ENCODE results near the gene KCNJ10. TPM values are rescaled to one million over a fixed set of nuclear protein-coding genes. Genes with fewer than 3 reads are reported as not detected.

KCNJ10 gene
- total RNA-seq, 6 experiments from 2014 or later = 0.23 to 3.1 (median 0.31) TPM; not detected in 1

GRCh38 chr1:160097151-160097910 lies 27.4 kb upstream of the KCNJ10 start:
- Histone ChIP-seq H3K27ac (peak overlapping the region; percentile 67 to 86 (median 70)), H3K4me1 (peaks cover 0 to 74% (median 28%) of the 10 kb centered on the region in 4 donors), H3K9me3 (no peaks in the 10 kb centered on the region), H3K4me3 (peak overlapping the region; percentile 72 to 81 (median 74)), H3K36me3 (peaks cover 0 to 5% (median 1%) of the 10 kb centered on the region in 4 donors), H3K27me3 (no peaks in the 10 kb centered on the region)
- ATAC-seq (no peak), DNase-seq (no peak)
- WGBS (ENCODE audit: insufficient coverage, low coverage, low lambda C conversion rate, missing lambda C conversion rate) = 43% methylated on average over 4 of the region's 5 CpGs
- intact Hi-C loops (cut with DNase I) = no loop called here
- TF ChIP-seq POLR2A (IDR thresholded peaks at IDR 0.05) (peak; percentile 6), CTCF (IDR thresholded peaks at IDR 0.05) (no peak)

GRCh38 chr1:160096274-160097116 lies 26.5 kb upstream of the KCNJ10 start:
- ATAC-seq (peak in 3 of 4 donors; percentile 8 to 32 (median 19)), DNase-seq (peak; percentile 56 to 79 (median 76))
- Histone ChIP-seq H3K27me3 (no peaks in the 10 kb centered on the region), H3K4me1 (peaks cover 0 to 75% (median 28%) of the 10 kb centered on the region in 4 donors), H3K4me3 (peak overlapping the region in 2 of 3 donors; percentile 74 to 81), H3K27ac (peak overlapping the region; percentile 67 to 86 (median 70)), H3K9me3 (no peaks in the 10 kb centered on the region), H3K36me3 (peaks cover 0 to 13% (median 5%) of the 10 kb centered on the region in 4 donors)
- WGBS (ENCODE audit: insufficient coverage, low coverage, low lambda C conversion rate, missing lambda C conversion rate) = 16% methylated on average over 2 of the region's 4 CpGs
- TF ChIP-seq CTCF (IDR thresholded peaks at IDR 0.05) = no peak
- peak; percentile 46 for TF ChIP-seq POLR2A (IDR thresholded peaks at IDR 0.05)
- intact Hi-C loops (cut with DNase I) = no loop called here

- no peaks in the 10 kb centered on the region for H3K9me3 ChIP-seq
- 50% methylated on average over 2 of the region's 4 CpGs for WGBS (ENCODE audit: insufficient coverage, low coverage, low lambda C conversion rate, missing lambda C conversion rate)
- no peak overlapping the region for H3K4me3 ChIP-seq
- no peak for TF ChIP-seq POLR2A (IDR thresholded peaks at IDR 0.05)
- TF ChIP-seq CTCF (IDR thresholded peaks at IDR 0.05) = no peak
- H3K4me1 ChIP-seq = peaks cover 0 to 65% (median 28%) of the 10 kb centered on the region in 4 donors
- peak overlapping the region; percentile 67 to 86 (median 70) for H3K27ac ChIP-seq
- intact Hi-C loops (cut with DNase I) = no loop called here
- peaks cover 0 to 14% (median 6%) of the 10 kb centered on the region in 4 donors for H3K36me3 ChIP-seq
- no peaks in the 10 kb centered on the region for H3K27me3 ChIP-seq
- ATAC-seq (peak in 2 of 4 donors; percentile 6 to 7), DNase-seq (peak in 1 of 3 donors; percentile 69)
Observed at GRCh38 chr1:160095382-160096105, 25.6 kb upstream of the KCNJ10 start.

- H3K27ac ChIP-seq = peak overlapping the region in 2 of 3 donors; percentile 17 to 86
- H3K9me3 ChIP-seq = no peaks in the 10 kb centered on the region
- 91% methylated on average over 4 of the region's 14 CpGs for WGBS (ENCODE audit: insufficient coverage, low coverage, low lambda C conversion rate, missing lambda C conversion rate)
- H3K36me3 ChIP-seq = peaks cover 0 to 14% (median 6%) of the 10 kb centered on the region in 4 donors
- no peaks in the 10 kb centered on the region for H3K27me3 ChIP-seq
- peaks cover 0 to 62% (median 28%) of the 10 kb centered on the region in 4 donors for H3K4me1 ChIP-seq
- intact Hi-C loops (cut with DNase I) = no loop called here
- H3K4me3 ChIP-seq = no peak overlapping the region
- no peak for TF ChIP-seq CTCF (IDR thresholded peaks at IDR 0.05)
- no peak for TF ChIP-seq POLR2A (IDR thresholded peaks at IDR 0.05)
- no peak for ATAC-seq
- no peak for DNase-seq
Observed at GRCh38 chr1:160094806-160095205, 24.8 kb upstream of the KCNJ10 start.

All from right lobe of liver (tissue), 6 donors.